CD8-positive, alpha-beta memory T cell (primary cell): ENCODE results near the gene SPC24. TPM values are rescaled to one million over a fixed set of nuclear protein-coding genes. Genes with fewer than 3 reads are reported as not detected.
A peak's percentile ranks its signal among the peaks of the same experiment; 100 is the strongest.

Source experiments
- CTCF ChIA-PET: fragments of 350-600 bp; sonication (Branson Sonifier 250); formaldehyde crosslinking; loops from one replicate; lab custom pipeline; 2021; ENCODE audit warnings: antibody characterized with exemption; lab: Charles Lee
- POLR2A ChIA-PET: fragments of 350-600 bp; sonication (Branson Sonifier 250); formaldehyde crosslinking; loops from one replicate; lab custom pipeline; 2021; ENCODE audit warnings: antibody characterized with exemption; lab: Charles Lee
- DNase-seq, 5 donors: peaks; one replicate each; pipeline versions ENCODE4 v3.0.0 to v3.0.0-alpha.2; 2020 to 2022; ENCODE audit warnings: mixed read lengths in 1 of 5
- H3K27ac ChIP-seq: one replicate; pipeline ENCODE4 v1.7.0; 2013; ENCODE audit warnings: low read depth, mild to moderate bottlenecking, low read length, moderate library complexity
- H3K27me3 ChIP-seq: 2 replicates; pipeline ENCODE4 v1.7.0; 2013; ENCODE audit warnings: low read length, mild to moderate bottlenecking; ENCODE audit not compliant: insufficient read depth, poor library complexity, severe bottlenecking
- H3K36me3 ChIP-seq: 2 replicates; pipeline ENCODE4 v1.7.0; 2013; ENCODE audit warnings: mild to moderate bottlenecking, low read length, moderate library complexity; ENCODE audit not compliant: insufficient read depth
- H3K4me1 ChIP-seq: 2 replicates; pipeline ENCODE4 v1.7.0; 2013; ENCODE audit warnings: mild to moderate bottlenecking, low read length, moderate library complexity; ENCODE audit not compliant: insufficient read depth
- H3K4me3 ChIP-seq: 2 replicates; pipeline ENCODE4 v1.7.0; 2013; ENCODE audit warnings: mild to moderate bottlenecking, low read length
- H3K9me3 ChIP-seq: 2 replicates; pipeline ENCODE4 v1.7.0; 2013; ENCODE audit warnings: mild to moderate bottlenecking, low read length
- H3K27ac Mint-ChIP-seq, 8 donors: one replicate each; pipeline ENCODE4 v1.8.0; 2020 to 2021; ENCODE audit warnings: mixed read lengths in 8 of 8, mild to moderate bottlenecking in 6 of 8, inconsistent platforms in 3 of 8, moderate library complexity in 3 of 8
- H3K27me3 Mint-ChIP-seq, 2 donors: one replicate each; pipeline ENCODE4 v1.8.0; 2020 to 2021; ENCODE audit warnings: mixed read lengths in 2 of 2, mild to moderate bottlenecking in 1 of 2, moderate library complexity in 1 of 2
- H3K36me3 Mint-ChIP-seq, 3 donors: one replicate each; pipeline ENCODE4 v1.8.0; 2020 to 2021; ENCODE audit warnings: mixed read lengths in 3 of 3, inconsistent platforms in 1 of 3, mild to moderate bottlenecking in 1 of 3
- H3K4me1 Mint-ChIP-seq, 3 donors: one replicate each; pipeline ENCODE4 v1.8.0; 2020 to 2021; ENCODE audit warnings: mixed read lengths in 3 of 3, inconsistent platforms in 1 of 3, mild to moderate bottlenecking in 1 of 3
- H3K4me3 Mint-ChIP-seq, 7 donors: one replicate each; pipeline ENCODE4 v1.8.0; 2020 to 2021; ENCODE audit warnings: mixed read lengths in 7 of 7, mild to moderate bottlenecking in 6 of 7, moderate library complexity in 4 of 7, inconsistent platforms in 2 of 7
- H3K9me3 Mint-ChIP-seq, 5 donors: one replicate each; pipeline ENCODE4 v1.8.0; 2020 to 2022; ENCODE audit warnings: mixed read lengths in 5 of 5, mild to moderate bottlenecking in 3 of 5, moderate library complexity in 2 of 5, inconsistent platforms in 1 of 5
- polyA plus RNA-seq: library from polyadenylated mRNA; unstranded; fragments of 300-500 nt; fragmentation: Illumina TruSeq; gene quantifications from one replicate; pipeline ENCODE4 v1.2.3, GENCODE V29; 2021
- total RNA-seq, 2 experiments: library from RNA; stranded (reverse); gene quantifications; one replicate each; pipeline ENCODE4 v1.2.3, GENCODE V29; 2021

SPC24 gene
- total and polyA plus RNA-seq, 3 experiments from 2014 or later = 35.3 to 37.2 TPM; not detected in 1

- Histone ChIP-seq H3K27ac (no peak overlapping the region), H3K4me1 (peaks cover 9% of the 10 kb centered on the region), H3K9me3 (no peaks in the 10 kb centered on the region), H3K4me3 (no peak overlapping the region), H3K36me3 (no peaks in the 10 kb centered on the region), H3K27me3 (no peaks in the 10 kb centered on the region)
- POLR2A ChIA-PET = no interaction called here
- H3K4me3 Mint-ChIP-seq = no peak overlapping the region
- no peak overlapping the region for H3K27ac Mint-ChIP-seq
- peaks cover 0 to 16% (median 0%) of the 10 kb centered on the region in 3 donors for H3K4me1 Mint-ChIP-seq
- no peaks in the 10 kb centered on the region for H3K36me3 Mint-ChIP-seq
- DNase-seq = no peak
- peaks cover 10 to 17% of the 10 kb centered on the region in 2 donors for H3K27me3 Mint-ChIP-seq
- CTCF ChIA-PET = no interaction called here
- no peaks in the 10 kb centered on the region for H3K9me3 Mint-ChIP-seq
Measured at GRCh38 chr19:11200015-11200574, 44.5 kb upstream of the SPC24 start.

- no peak for DNase-seq
- Histone ChIP-seq H3K4me1 (peaks cover 9% of the 10 kb centered on the region), H3K4me3 (no peak overlapping the region), H3K27ac (no peak overlapping the region), H3K27me3 (no peaks in the 10 kb centered on the region), H3K36me3 (no peaks in the 10 kb centered on the region), H3K9me3 (no peaks in the 10 kb centered on the region)
- Mint-ChIP-seq H3K4me1 (peaks cover 0 to 16% (median 0%) of the 10 kb centered on the region in 3 donors), H3K36me3 (no peaks in the 10 kb centered on the region), H3K9me3 (no peaks in the 10 kb centered on the region), H3K27ac (no peak overlapping the region), H3K4me3 (peak overlapping the region in 1 of 7 donors; percentile 62), H3K27me3 (peaks cover 12 to 17% of the 10 kb centered on the region in 2 donors)
- CTCF ChIA-PET = no interaction called here
- POLR2A ChIA-PET = no interaction called here
Measured at GRCh38 chr19:11199517-11199916, 43.9 kb upstream of the SPC24 start.

- Histone ChIP-seq H3K27ac (no peak overlapping the region), H3K9me3 (no peaks in the 10 kb centered on the region), H3K4me3 (no peak overlapping the region), H3K4me1 (peaks cover 9% of the 10 kb centered on the region), H3K36me3 (no peaks in the 10 kb centered on the region), H3K27me3 (no peaks in the 10 kb centered on the region)
- POLR2A ChIA-PET = no interaction called here
- H3K4me3 Mint-ChIP-seq = peak overlapping the region in 4 of 7 donors; percentile 79 to 82 (median 81)
- DNase-seq = no peak
- H3K36me3 Mint-ChIP-seq = no peaks in the 10 kb centered on the region
- H3K27me3 Mint-ChIP-seq = peaks cover 12 to 14% of the 10 kb centered on the region in 2 donors
- no peaks in the 10 kb centered on the region for H3K9me3 Mint-ChIP-seq
- H3K27ac Mint-ChIP-seq = no peak overlapping the region
- H3K4me1 Mint-ChIP-seq = peaks cover 0 to 16% (median 0%) of the 10 kb centered on the region in 3 donors
- CTCF ChIA-PET = no interaction called here
Measured at GRCh38 chr19:11198769-11199424, 43.3 kb upstream of the SPC24 start.

GRCh38 chr19:11198175-11198534 lies 42.6 kb upstream of the SPC24 start:
- Mint-ChIP-seq H3K4me3 (peak overlapping the region; percentile 72 to 86 (median 80)), H3K4me1 (peaks cover 0 to 16% (median 0%) of the 10 kb centered on the region in 3 donors), H3K27me3 (peaks cover 10 to 14% of the 10 kb centered on the region in 2 donors), H3K27ac (peak overlapping the region in 3 of 8 donors; percentile 27 to 50 (median 50)), H3K36me3 (no peaks in the 10 kb centered on the region), H3K9me3 (no peaks in the 10 kb centered on the region)
- Histone ChIP-seq H3K9me3 (no peaks in the 10 kb centered on the region), H3K4me1 (peaks cover 9% of the 10 kb centered on the region), H3K36me3 (no peaks in the 10 kb centered on the region), H3K27ac (no peak overlapping the region), H3K27me3 (no peaks in the 10 kb centered on the region), H3K4me3 (no peak overlapping the region)
- DNase-seq = no peak
- ChIA-PET CTCF (no interaction called here), POLR2A (no interaction called here)

- H3K27ac ChIP-seq = peak within 1 kb of the TSS; percentile 24
- ChIA-PET POLR2A (no interaction called here), CTCF (no interaction called here)
- DNase-seq = peak; percentile 62 to 73 (median 68)
- peak within 1 kb of the TSS; percentile 54 for H3K4me3 ChIP-seq
- H3K4me1 Mint-ChIP-seq = peaks cover 0 to 16% (median 0%) of the 10 kb centered on the region in 3 donors
- H3K36me3 Mint-ChIP-seq = no peaks in the 10 kb centered on the region
- no peaks in the 10 kb centered on the region for H3K36me3 ChIP-seq
- no peaks in the 10 kb centered on the region for H3K9me3 Mint-ChIP-seq
- peak within 1 kb of the TSS in 5 of 8 donors; percentile 50 to 78 (median 58) for H3K27ac Mint-ChIP-seq
- H3K27me3 Mint-ChIP-seq = peaks cover 10 to 11% of the 10 kb centered on the region in 2 donors
- H3K27me3 ChIP-seq = no peaks in the 10 kb centered on the region
- no peaks in the 10 kb centered on the region for H3K9me3 ChIP-seq
- peaks cover 9% of the 10 kb centered on the region for H3K4me1 ChIP-seq
- peak within 1 kb of the TSS; percentile 72 to 90 (median 80) for H3K4me3 Mint-ChIP-seq
Measured at GRCh38 chr19:11197291-11198174, 42.0 kb upstream of the SPC24 start, which contains the start of gene KANK2. Gene KANK2, minus strand, starts transcription at chr19:11197545. Its CDS starts 3,034 bp downstream, at chr19:11194511.

- Histone ChIP-seq H3K27me3 (no peaks in the 10 kb centered on the region), H3K9me3 (no peaks in the 10 kb centered on the region), H3K36me3 (no peaks in the 10 kb centered on the region), H3K27ac (peak overlapping the region; percentile 24), H3K4me3 (peak overlapping the region; percentile 54), H3K4me1 (peaks cover 9% of the 10 kb centered on the region)
- peak overlapping the region; percentile 20 to 90 (median 67) for H3K4me3 Mint-ChIP-seq
- ChIA-PET CTCF (interaction anchor here (0.6 kb wide), 1 partner anchor 9 kb away, joined by 3 read pairs; no protein-coding TSS in a partner anchor), POLR2A (no interaction called here)
- no peaks in the 10 kb centered on the region for H3K36me3 Mint-ChIP-seq
- H3K27me3 Mint-ChIP-seq = peaks cover 10 to 11% of the 10 kb centered on the region in 2 donors
- H3K4me1 Mint-ChIP-seq = peaks cover 0 to 16% (median 0%) of the 10 kb centered on the region in 3 donors
- H3K9me3 Mint-ChIP-seq = no peaks in the 10 kb centered on the region
- DNase-seq = no peak
- peak overlapping the region in 3 of 8 donors; percentile 58 to 78 (median 60) for H3K27ac Mint-ChIP-seq
Measured at GRCh38 chr19:11196406-11197287, 41.1 kb upstream of the SPC24 start.

GRCh38 chr19:11195681-11196080 lies 40.1 kb upstream of the SPC24 start:
- H3K27me3 Mint-ChIP-seq = peaks cover 10 to 11% of the 10 kb centered on the region in 2 donors
- no peak for DNase-seq
- no peaks in the 10 kb centered on the region for H3K9me3 Mint-ChIP-seq
- no peaks in the 10 kb centered on the region for H3K36me3 Mint-ChIP-seq
- no peaks in the 10 kb centered on the region for H3K27me3 ChIP-seq
- POLR2A ChIA-PET = no interaction called here
- H3K4me1 ChIP-seq = peaks cover 9% of the 10 kb centered on the region
- peaks cover 0 to 16% (median 0%) of the 10 kb centered on the region in 3 donors for H3K4me1 Mint-ChIP-seq
- peak overlapping the region in 3 of 7 donors; percentile 38 to 61 (median 45) for H3K4me3 Mint-ChIP-seq
- no peak overlapping the region for H3K27ac ChIP-seq
- CTCF ChIA-PET = no interaction called here
- no peaks in the 10 kb centered on the region for H3K9me3 ChIP-seq
- no peak overlapping the region for H3K4me3 ChIP-seq
- H3K36me3 ChIP-seq = no peaks in the 10 kb centered on the region
- H3K27ac Mint-ChIP-seq = peak overlapping the region in 1 of 8 donors; percentile 57
